ENCODE results near the gene FAM114A2. TPM values are rescaled to one million over a fixed set of nuclear protein-coding genes. Genes with fewer than 3 reads are reported as not detected.

The FAM114A2 gene
- total RNA-seq, 1 donor from 2014 or later: 30.5 TPM

DNA sequence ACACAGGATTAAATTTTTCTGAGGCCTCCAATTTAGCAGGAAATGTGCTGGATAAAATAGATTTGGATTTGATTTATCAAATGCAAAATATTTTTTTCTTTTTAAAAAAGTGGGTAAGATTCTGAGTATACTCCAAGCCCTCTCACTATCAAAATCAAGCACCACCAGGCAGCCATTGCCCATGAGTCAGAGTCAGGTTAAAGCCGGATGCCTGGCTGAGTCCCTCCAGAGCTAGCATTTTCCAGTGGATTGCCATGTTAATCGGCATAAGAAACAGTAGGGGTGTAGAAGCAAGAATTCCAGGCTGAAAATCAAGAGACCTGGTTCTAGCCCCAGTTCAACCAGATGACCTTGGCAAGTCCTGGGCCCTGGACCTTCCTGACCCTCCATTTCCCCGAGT lies 85.3 kb downstream of the FAM114A2 start:
- H3K27ac Mint-ChIP-seq: no peak overlapping the region
- H3K4me3 Mint-ChIP-seq: no peak overlapping the region
- intact Hi-C loops (cut with micrococcal nuclease): no loop called here
- POLR2A ChIA-PET: no interaction called here
- no peaks in the 10 kb centered on the region for H3K9me3 Mint-ChIP-seq
- TF ChIP-seq, protein P1, sequence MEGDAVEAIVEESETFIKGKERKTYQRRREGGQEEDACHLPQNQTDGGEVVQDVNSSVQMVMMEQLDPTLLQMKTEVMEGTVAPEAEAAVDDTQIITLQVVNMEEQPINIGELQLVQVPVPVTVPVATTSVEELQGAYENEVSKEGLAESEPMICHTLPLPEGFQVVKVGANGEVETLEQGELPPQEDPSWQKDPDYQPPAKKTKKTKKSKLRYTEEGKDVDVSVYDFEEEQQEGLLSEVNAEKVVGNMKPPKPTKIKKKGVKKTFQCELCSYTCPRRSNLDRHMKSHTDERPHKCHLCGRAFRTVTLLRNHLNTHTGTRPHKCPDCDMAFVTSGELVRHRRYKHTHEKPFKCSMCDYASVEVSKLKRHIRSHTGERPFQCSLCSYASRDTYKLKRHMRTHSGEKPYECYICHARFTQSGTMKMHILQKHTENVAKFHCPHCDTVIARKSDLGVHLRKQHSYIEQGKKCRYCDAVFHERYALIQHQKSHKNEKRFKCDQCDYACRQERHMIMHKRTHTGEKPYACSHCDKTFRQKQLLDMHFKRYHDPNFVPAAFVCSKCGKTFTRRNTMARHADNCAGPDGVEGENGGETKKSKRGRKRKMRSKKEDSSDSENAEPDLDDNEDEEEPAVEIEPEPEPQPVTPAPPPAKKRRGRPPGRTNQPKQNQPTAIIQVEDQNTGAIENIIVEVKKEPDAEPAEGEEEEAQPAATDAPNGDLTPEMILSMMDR (IDR thresholded peaks at IDR 0.05): no peak
- DNase-seq (no peak), ATAC-seq (ENCODE audit: low read depth) (no peak)
- no peaks in the 10 kb centered on the region for H3K36me3 Mint-ChIP-seq (ENCODE audit: low read depth)
- H3K4me1 Mint-ChIP-seq: no peaks in the 10 kb centered on the region
- peaks cover 2% of the 10 kb centered on the region for H3K27me3 Mint-ChIP-seq
- CTCF ChIA-PET: no interaction called here

DNA sequence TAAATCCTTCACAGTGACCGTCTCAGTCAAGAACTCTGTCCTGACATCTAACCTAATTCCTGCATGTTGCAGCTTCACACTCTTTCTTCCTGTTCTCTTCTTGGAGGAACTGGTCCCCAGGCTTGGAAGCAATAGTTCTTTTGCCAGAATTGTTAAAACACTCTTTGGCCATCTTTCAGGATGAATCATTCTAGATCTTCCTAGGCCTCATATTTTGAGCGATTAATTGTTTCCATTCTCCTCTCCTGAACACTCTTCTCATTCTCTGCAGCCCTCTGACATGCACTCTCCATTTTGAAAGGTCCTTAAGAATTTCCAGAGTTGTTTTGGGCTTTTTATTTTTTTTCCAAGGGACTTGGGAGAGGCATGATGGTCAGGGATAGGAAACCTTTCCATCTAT lies 85.8 kb downstream of the FAM114A2 start:
- Mint-ChIP-seq H3K4me3 (no peak overlapping the region), H3K4me1 (no peaks in the 10 kb centered on the region), H3K36me3 (ENCODE audit: low read depth) (no peaks in the 10 kb centered on the region), H3K9me3 (no peaks in the 10 kb centered on the region), H3K27ac (no peak overlapping the region), H3K27me3 (no peaks in the 10 kb centered on the region)
- intact Hi-C loops (cut with micrococcal nuclease): no loop called here
- ChIA-PET POLR2A (no interaction called here), CTCF (no interaction called here)
- ATAC-seq (ENCODE audit: low read depth) (no peak), DNase-seq (no peak)
- TF ChIP-seq, protein P1 (IDR thresholded peaks at IDR 0.05): no peak

DNA sequence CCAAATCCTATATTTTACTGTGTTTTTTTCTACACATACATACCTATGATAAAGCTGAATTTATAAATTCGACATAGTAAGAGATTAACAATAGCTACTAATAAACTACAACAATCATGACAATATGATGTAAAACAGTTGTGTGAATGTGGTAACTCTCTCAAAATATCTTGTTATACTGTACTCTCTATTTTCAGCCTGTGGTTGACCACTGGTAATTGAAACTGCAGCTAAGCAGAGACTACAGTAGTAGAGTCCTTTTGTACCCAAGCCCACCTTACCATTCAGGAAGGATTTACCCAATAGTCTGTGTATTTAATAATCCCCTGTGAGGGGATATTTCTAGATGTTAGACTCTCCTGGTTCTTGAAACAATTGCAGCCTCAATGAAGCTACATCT lies 86.7 kb downstream of the FAM114A2 start:
- H3K4me3 Mint-ChIP-seq: no peak overlapping the region
- no peaks in the 10 kb centered on the region for H3K9me3 Mint-ChIP-seq
- no peaks in the 10 kb centered on the region for H3K4me1 Mint-ChIP-seq
- no peak overlapping the region for H3K27ac Mint-ChIP-seq
- CTCF ChIA-PET: interaction anchor here (1.7 kb wide), 1 partner anchor 13 kb away, joined by 7 read pairs; no protein-coding TSS in a partner anchor
- peaks cover 3% of the 10 kb centered on the region for H3K27me3 Mint-ChIP-seq
- intact Hi-C loops (cut with micrococcal nuclease): no loop called here
- TF ChIP-seq, protein P1 (IDR thresholded peaks at IDR 0.05): no peak
- no peak for DNase-seq
- POLR2A ChIA-PET: no interaction called here
- no peaks in the 10 kb centered on the region for H3K36me3 Mint-ChIP-seq (ENCODE audit: low read depth)
- no peak for ATAC-seq (ENCODE audit: low read depth)

DNA sequence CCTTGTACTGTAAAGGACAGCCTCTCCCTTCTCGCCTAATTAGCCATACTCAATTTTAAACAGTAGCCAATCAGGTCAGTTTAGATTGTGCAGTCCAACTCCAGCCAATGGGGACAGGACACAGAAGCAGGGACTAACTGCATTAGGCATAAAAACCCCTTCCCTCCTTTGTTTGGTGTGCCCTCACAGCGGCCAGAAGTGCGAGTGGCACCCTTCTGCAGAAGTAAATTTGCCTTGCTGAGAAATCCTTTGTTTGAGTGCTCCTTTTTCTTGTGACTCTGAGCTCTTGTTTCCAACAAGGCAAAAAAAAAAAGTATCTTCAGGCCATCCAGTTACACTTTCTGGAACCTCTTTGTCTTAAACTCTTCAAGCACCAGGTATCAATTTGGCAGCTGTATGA lies 97.4 kb downstream of the FAM114A2 start:
- ATAC-seq (ENCODE audit: low read depth): no peak
- Mint-ChIP-seq H3K27ac (no peak overlapping the region), H3K36me3 (ENCODE audit: low read depth) (no peaks in the 10 kb centered on the region), H3K4me3 (no peak overlapping the region), H3K4me1 (no peaks in the 10 kb centered on the region), H3K27me3 (peaks cover 5% of the 10 kb centered on the region), H3K9me3 (peaks cover 33% of the 10 kb centered on the region)
- CTCF ChIA-PET: no interaction called here
- POLR2A ChIA-PET: no interaction called here
- TF ChIP-seq, protein P1 (IDR thresholded peaks at IDR 0.05): no peak
- no peak for DNase-seq
- intact Hi-C loops (cut with micrococcal nuclease): no loop called here

Other genes starting within 250 kb of the FAM114A2 start
- 18.4 and 20.8 TPM in 2 replicates for gene MFAP3, start 57 bp upstream of the FAM114A2 start, total RNA-seq
- gene GALNT10, start 151.8 kb upstream of the FAM114A2 start, total RNA-seq: 32.5 and 41.5 TPM in 2 replicates